Body of pancreas (tissue), 4 donors: ENCODE data around the gene KLHL11. TPM values are rescaled to one million over a fixed set of nuclear protein-coding genes. Genes with fewer than 3 reads are reported as not detected.

Experiments used
- ATAC-seq: fragments of 150-250 bp; one replicate; pipeline ENCODE4 v1.9.1; 2016
- DNase-seq, 4 donors: peaks; one replicate each; pipeline ENCODE4 v3.0.0-alpha.2; 2019
- H3K27ac ChIP-seq, 4 donors: fragments of 200-600 bp; sonication (generic); 1 replicate in 3 of 4; 2 replicates in 1 of 4; pipeline versions ENCODE4 v1.5.1 to v1.6.1; 2016 to 2019; ENCODE audit warnings: mild to moderate bottlenecking in 1 of 4, mixed read lengths in 1 of 4, moderate library complexity in 1 of 4
- H3K27me3 ChIP-seq, 2 donors: fragments of 200-600 bp; sonication (generic); one replicate each; pipeline ENCODE4 v1.6.0; 2016; ENCODE audit warnings: mild to moderate bottlenecking in 1 of 2
- H3K36me3 ChIP-seq, 2 donors: fragments of 200-600 bp; sonication (generic); replicated peaks in 1 of 2; 2 replicates each; pipeline ENCODE4 v1.5.1; 2016; ENCODE audit warnings: low read depth in 2 of 2; ENCODE audit not compliant: insufficient read depth in 1 of 2
- H3K4me1 ChIP-seq: fragments of 200-600 bp; sonication (generic); one replicate; pipeline ENCODE4 v1.6.0; 2016
- H3K4me3 ChIP-seq, 2 donors: fragments of 200-600 bp; sonication (generic); 1 replicate in 1 of 2; 2 replicates in 1 of 2; pipeline ENCODE4 v1.5.1; 2016 to 2019
- H3K9me3 ChIP-seq, 3 donors: fragments of 200-600 bp; sonication (generic); 1 replicate in 2 of 3; 2 replicates in 1 of 3; pipeline ENCODE4 v1.5.1; 2016
- CTCF ChIP-seq, 7 experiments: fragments of 450-650 bp in 4 of 7; fragments of 200-600 bp in 3 of 7; sonication (generic) in 3 of 7; IDR thresholded peaks; one replicate each; pipeline ENCODE4 v1.5.1; 2016 to 2019; ENCODE audit warnings: antibody characterized with exemption in 7 of 7
- POLR2A ChIP-seq, 3 donors: fragments of 450-650 bp; IDR thresholded peaks; one replicate each; pipeline ENCODE4 v1.6.1; 2016; ENCODE audit warnings: antibody characterized with exemption in 3 of 3, mild to moderate bottlenecking in 2 of 3
- WGBS, 2 donors: methylation state at CpG; one replicate each; pipeline ENCODE4 v1.1.5; 2017; 5-methylcytosine and 5-hydroxymethylcytosine counted together
- intact Hi-C: fragments of 100-400 bp; cut with DNase I; formaldehyde crosslinking; loops from one replicate; pipeline ENCODE4 v1.15.1; 2023
- total RNA-seq, 2 donors: library from RNA; depleted of rRNA; stranded (reverse); fragments of >200 nt; gene quantifications; one replicate each; pipeline ENCODE4 v1.1.0, GENCODE V29; 2016

KLHL11 gene
- total RNA-seq, 2 donors from 2014 or later, result 15.2 to 16.3 TPM

- no peak for ATAC-seq
- Histone ChIP-seq H3K4me1 (no peaks in the 10 kb centered on the region), H3K4me3 (no peak overlapping the region), H3K36me3 (no peaks in the 10 kb centered on the region), H3K27me3 (no peaks in the 10 kb centered on the region), H3K27ac (no peak overlapping the region), H3K9me3 (no peaks in the 10 kb centered on the region)
- no peak for DNase-seq
- WGBS, 2 donors, result 68 to 71% methylated on average over 3 to 7 of the region's 7 CpGs
- intact Hi-C loops, result no loop called here
- no peak for TF ChIP-seq CTCF (IDR thresholded peaks at IDR 0.05)
Observed at GRCh38 chr17:41824086-41824485, 41.1 kb downstream of the KLHL11 start.

GRCh38 chr17:41823580-41823979 is 41.6 kb downstream of the KLHL11 start:
- Histone ChIP-seq H3K36me3 (no peaks in the 10 kb centered on the region), H3K4me3 (no peak overlapping the region), H3K9me3 (no peaks in the 10 kb centered on the region), H3K4me1 (no peaks in the 10 kb centered on the region), H3K27ac (no peak overlapping the region), H3K27me3 (no peaks in the 10 kb centered on the region)
- intact Hi-C loops, result no loop called here
- WGBS, 2 donors, result 87 to 94% methylated on average over 7 of the region's 7 CpGs
- no peak for DNase-seq
- ATAC-seq, result no peak
- no peak for TF ChIP-seq POLR2A (IDR thresholded peaks at IDR 0.05)
- TF ChIP-seq CTCF (IDR thresholded peaks at IDR 0.05), result no peak

GRCh38 chr17:41823141-41823524 is 42.1 kb downstream of the KLHL11 start:
- TF ChIP-seq CTCF (IDR thresholded peaks at IDR 0.05) (no peak), POLR2A (IDR thresholded peaks at IDR 0.05) (no peak)
- intact Hi-C loops, result no loop called here
- Histone ChIP-seq H3K27me3 (no peaks in the 10 kb centered on the region), H3K4me3 (no peak overlapping the region), H3K9me3 (no peaks in the 10 kb centered on the region), H3K4me1 (no peaks in the 10 kb centered on the region), H3K36me3 (no peaks in the 10 kb centered on the region), H3K27ac (no peak overlapping the region)
- DNase-seq (no peak), ATAC-seq (no peak)
- 83 to 94% methylated on average over 1 of the region's 1 CpG for WGBS, 2 donors

DNA sequence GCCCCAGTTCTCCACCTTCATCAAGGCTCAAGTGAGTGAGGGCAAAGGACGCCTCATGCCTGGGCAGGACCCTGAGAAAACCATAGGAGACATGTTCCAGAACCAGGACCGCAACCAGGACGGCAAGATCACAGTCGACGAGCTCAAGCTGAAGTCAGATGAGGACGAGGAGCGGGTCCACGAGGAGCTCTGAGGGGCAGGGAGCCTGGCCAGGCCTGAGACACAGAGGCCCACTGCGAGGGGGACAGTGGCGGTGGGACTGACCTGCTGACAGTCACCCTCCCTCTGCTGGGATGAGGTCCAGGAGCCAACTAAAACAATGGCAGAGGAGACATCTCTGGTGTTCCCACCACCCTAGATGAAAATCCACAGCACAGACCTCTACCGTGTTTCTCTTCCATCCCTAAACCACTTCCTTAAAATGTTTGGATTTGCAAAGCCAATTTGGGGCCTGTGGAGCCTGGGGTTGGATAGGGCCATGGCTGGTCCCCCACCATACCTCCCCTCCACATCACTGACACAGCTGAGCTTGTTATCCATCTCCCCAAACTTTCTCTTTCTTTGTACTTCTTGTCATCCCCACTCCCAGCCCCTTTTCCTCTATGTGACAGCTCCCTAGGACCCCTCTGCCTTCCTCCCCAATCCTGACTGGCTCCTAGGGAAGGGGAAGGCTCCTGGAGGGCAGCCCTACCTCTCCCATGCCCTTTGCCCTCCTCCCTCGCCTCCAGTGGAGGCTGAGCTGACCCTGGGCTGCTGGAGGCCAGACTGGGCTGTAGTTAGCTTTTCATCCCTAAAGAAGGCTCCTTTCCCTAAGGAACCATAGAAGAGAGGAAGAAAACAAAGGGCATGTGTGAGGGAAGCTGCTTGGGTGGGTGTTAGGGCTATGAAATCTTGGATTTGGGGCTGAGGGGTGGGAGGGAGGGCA is 42.7 kb downstream of the KLHL11 start:
- ATAC-seq, result no peak
- no peak for DNase-seq
- Histone ChIP-seq H3K36me3 (no peaks in the 10 kb centered on the region), H3K9me3 (no peaks in the 10 kb centered on the region), H3K4me1 (no peaks in the 10 kb centered on the region), H3K27ac (no peak overlapping the region), H3K27me3 (no peaks in the 10 kb centered on the region), H3K4me3 (no peak overlapping the region)
- TF ChIP-seq POLR2A (IDR thresholded peaks at IDR 0.05), result no peak
- no peak for TF ChIP-seq CTCF (IDR thresholded peaks at IDR 0.05)
- intact Hi-C loops, result no loop called here
- 63 to 72% methylated on average over 10 to 12 of the region's 12 CpGs for WGBS, 2 donors

DNA sequence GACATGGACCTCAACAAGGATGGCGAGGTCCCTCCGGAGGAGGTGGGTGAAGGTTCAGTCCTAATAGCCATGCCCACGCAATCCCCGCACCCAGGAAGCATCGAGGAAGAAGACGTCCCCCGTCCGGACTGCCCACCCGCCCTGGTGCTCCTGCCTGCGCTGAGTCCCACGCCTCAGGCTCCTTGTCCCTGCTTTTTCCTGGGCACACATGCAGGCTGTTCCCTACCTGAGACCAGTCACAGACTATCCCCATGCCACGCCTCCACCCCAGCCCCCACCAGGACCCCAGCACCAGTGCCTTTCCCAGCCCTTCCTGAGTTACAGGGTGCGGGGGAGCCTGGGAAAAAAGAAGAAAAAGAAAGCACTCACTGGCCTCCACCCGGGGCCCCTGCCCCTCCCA is 43.4 kb downstream of the KLHL11 start:
- Histone ChIP-seq H3K4me1 (no peaks in the 10 kb centered on the region), H3K9me3 (no peaks in the 10 kb centered on the region), H3K36me3 (no peaks in the 10 kb centered on the region), H3K27me3 (no peaks in the 10 kb centered on the region), H3K27ac (no peak overlapping the region), H3K4me3 (no peak overlapping the region)
- WGBS, 2 donors, result 74 to 80% methylated on average over 12 to 14 of the region's 14 CpGs
- no peak for ATAC-seq
- intact Hi-C loops, result no loop called here
- no peak for DNase-seq
- no peak for TF ChIP-seq POLR2A (IDR thresholded peaks at IDR 0.05)
